HepG2 (cell line): ENCODE results near the gene ZNF385B. TPM values are rescaled to one million over a fixed set of nuclear protein-coding genes. Genes with fewer than 3 reads are reported as not detected.
A peak's percentile ranks its signal among the peaks of the same experiment; 100 is the strongest.

Experiments used
- ATF6 ChIP-seq: sonication (generic); formaldehyde crosslinking; conservative IDR thresholded peaks from 2 replicates; pipeline ENCODE4 v1.4.0; 2020; ENCODE audit warnings: missing genetic modification reagents
- CAMTA2 ChIP-seq: sonication (generic); formaldehyde crosslinking; IDR thresholded peaks from 2 replicates; pipeline ENCODE4 v1.4.0; 2020; ENCODE audit warnings: mild to moderate bottlenecking, missing genetic modification reagents, borderline replicate concordance
- CENPX ChIP-seq: sonication (generic); formaldehyde crosslinking; IDR thresholded peaks from 2 replicates; pipeline ENCODE4 v1.9.0; 2021; ENCODE audit warnings: mild to moderate bottlenecking, missing genetic modification reagents, moderate library complexity
- E2F2 ChIP-seq: sonication (generic); formaldehyde crosslinking; IDR thresholded peaks from 2 replicates; pipeline ENCODE4 v1.4.0; 2020; ENCODE audit warnings: missing genetic modification reagents, borderline replicate concordance
- FOXJ3 ChIP-seq: sonication (generic); formaldehyde crosslinking; IDR thresholded peaks from 2 replicates; pipeline ENCODE4 v1.4.0; 2020; ENCODE audit warnings: missing genetic modification reagents, mild to moderate bottlenecking, borderline replicate concordance
- FOXP1 ChIP-seq, 2 experiments: fragments of 450-650 bp in 1 of 2; IDR thresholded peaks; 2 replicates each; pipeline ENCODE4 v1.6.1; 2017 to 2018; ENCODE audit warnings: antibody characterized with exemption in 1 of 2
- GTF3A ChIP-seq: sonication (generic); formaldehyde crosslinking; conservative IDR thresholded peaks from 2 replicates; pipeline ENCODE4 v1.4.0; 2020; ENCODE audit warnings: mild to moderate bottlenecking, missing genetic modification reagents
- KLF13 ChIP-seq: sonication (generic); formaldehyde crosslinking; IDR thresholded peaks from 2 replicates; pipeline ENCODE4 v1.4.0; 2020; ENCODE audit warnings: mild to moderate bottlenecking, missing genetic modification reagents
- MED13 ChIP-seq: sonication (generic); formaldehyde crosslinking; IDR thresholded peaks from 2 replicates; pipeline ENCODE4 v1.5.0; 2020; ENCODE audit warnings: missing genetic modification reagents
- MLLT10 ChIP-seq: sonication (generic); formaldehyde crosslinking; IDR thresholded peaks from 2 replicates; pipeline ENCODE4 v1.4.0; 2020; ENCODE audit warnings: missing genetic modification reagents
- MXD3 ChIP-seq: IDR thresholded peaks from 2 replicates; pipeline ENCODE4 v1.6.1; 2016; ENCODE audit warnings: mild to moderate bottlenecking, missing biosample characterization, missing genetic modification reagents
- PBX2 ChIP-seq: IDR thresholded peaks from 2 replicates; pipeline ENCODE4 v1.6.1; 2016; ENCODE audit warnings: control low read depth
- PHF8 ChIP-seq: sonication (generic); formaldehyde crosslinking; IDR thresholded peaks from 2 replicates; pipeline ENCODE4 v1.5.0; 2020; ENCODE audit warnings: missing genetic modification reagents
- TARDBP ChIP-seq: sonication (generic); formaldehyde crosslinking; IDR thresholded peaks from 2 replicates; pipeline ENCODE4 v1.8.0; 2022; ENCODE audit warnings: mild to moderate bottlenecking, missing genetic modification reagents
- THAP11 ChIP-seq: IDR thresholded peaks from 2 replicates; pipeline ENCODE4 v1.6.1; 2016; ENCODE audit warnings: missing biosample characterization, missing genetic modification reagents
- YEATS4 ChIP-seq: sonication (generic); formaldehyde crosslinking; IDR thresholded peaks from 2 replicates; pipeline ENCODE4 v1.4.0; 2020; ENCODE audit warnings: missing genetic modification reagents, borderline replicate concordance
- ZNF143 ChIP-seq: sonication (generic); formaldehyde crosslinking; IDR thresholded peaks from 2 replicates; pipeline ENCODE4 v1.4.0; 2020; ENCODE audit warnings: missing genetic modification reagents
- ZNF317 ChIP-seq: sonication (generic); formaldehyde crosslinking; IDR thresholded peaks from 2 replicates; pipeline ENCODE4 v1.5.0; 2020; ENCODE audit warnings: mild to moderate bottlenecking, missing genetic modification reagents
- ZNF513 ChIP-seq: sonication (generic); formaldehyde crosslinking; conservative IDR thresholded peaks from 2 replicates; pipeline ENCODE4 v1.5.0; 2020; ENCODE audit warnings: missing genetic modification reagents
- ZNF619 ChIP-seq: sonication (generic); formaldehyde crosslinking; IDR thresholded peaks from 2 replicates; pipeline ENCODE4 v1.4.0; 2020; ENCODE audit warnings: mild to moderate bottlenecking, missing genetic modification reagents
- ZNF629 ChIP-seq: sonication (generic); formaldehyde crosslinking; conservative IDR thresholded peaks from 2 replicates; pipeline ENCODE4 v1.5.0; 2020; ENCODE audit warnings: missing genetic modification reagents
- ZNF674 ChIP-seq: sonication (generic); formaldehyde crosslinking; IDR thresholded peaks from 2 replicates; pipeline ENCODE4 v1.5.0; 2020; ENCODE audit warnings: low read depth, mild to moderate bottlenecking, missing genetic modification reagents
- ZNF740 ChIP-seq: sonication (generic); formaldehyde crosslinking; IDR thresholded peaks from 2 replicates; pipeline ENCODE4 v1.4.0; 2020; ENCODE audit warnings: missing genetic modification reagents
- ZSCAN5A ChIP-seq: sonication (generic); formaldehyde crosslinking; IDR thresholded peaks from 2 replicates; pipeline ENCODE4 v1.8.0; 2022; ENCODE audit warnings: mild to moderate bottlenecking, missing genetic modification reagents, borderline replicate concordance
- polyA plus RNA-seq, 8 experiments: library from polyadenylated mRNA; depleted of rRNA in 3 of 8; stranded (reverse) in 7 of 8; unstranded in 1 of 8; fragments of >200 nt; fragmentation: Illumina TruSeq in 4 of 8; extraction: Trizol in 4 of 8; gene quantifications; 2 replicates each; pipeline versions ENCODE4 v1.2.1 to v1.2.3, GENCODE V29; 2011 to 2016; ENCODE audit warnings: low read depth in 4 of 8, missing spikeins in 1 of 8, mixed read lengths in 1 of 8; ENCODE audit not compliant: insufficient read depth in 1 of 8
- total RNA-seq, 5 experiments: library from RNA; depleted of rRNA; stranded (reverse); fragments of >200 nt; fragmentation: Illumina TruSeq; extraction: Trizol; gene quantifications; 2 replicates each; pipeline ENCODE4 v1.2.3, GENCODE V29; 2016; ENCODE audit warnings: low read depth in 1 of 5

The ZNF385B gene
- total and polyA plus RNA-seq, 2 of the 13 experiments (the other 11 are each of a cell fraction or from before 2014, with no cell fraction given): 3.3 to 6.7 TPM

GRCh38 chr2:179560257-179560735 is 301.1 kb downstream of the ZNF385B start (continued):
- TF ChIP-seq ZNF513 (CRISPR knock-in tag) (no peak), ZNF674 (CRISPR knock-in tag) (no peak), PBX2 (CRISPR knock-in tag) (no peak), ATF6 (CRISPR knock-in tag) (no peak), GTF3A (no peak), ZNF629 (no peak), MED13 (CRISPR knock-in tag) (0 out of 2 replicates have a peak, but pooled peaks have one; percentile 20), CENPX (CRISPR knock-in tag) (no peak), ZNF619 (CRISPR knock-in tag) (no peak), E2F2 (CRISPR knock-in tag) (no peak), ZSCAN5A (CRISPR knock-in tag) (no peak), MXD3 (no peak), FOXP1 (IDR thresholded peaks at IDR 0.05) (no peak), FOXP1 (CRISPR knock-in tag; IDR thresholded peaks at IDR 0.05) (peak; percentile 50), TARDBP (CRISPR knock-in tag) (no peak), ZNF740 (no peak), THAP11 (CRISPR knock-in tag) (no peak), PHF8 (no peak), MLLT10 (no peak), YEATS4 (CRISPR knock-in tag) (no peak), CAMTA2 (CRISPR knock-in tag) (no peak), ZNF317 (no peak), ZNF143 (CRISPR knock-in tag) (no peak), FOXJ3 (peak; percentile 77; the same call in 1 of the 2 replicates), KLF13 (CRISPR knock-in tag) (no peak)
